ENCODE measurements around the gene PRPF31.

The PRPF31 gene

GRCh38 chr19:54149021-54149812, 33.7 kb downstream of the PRPF31 start:
- no peaks in the 10 kb centered on the region for H3K27me3 Mint-ChIP-seq
- H3K9me3 Mint-ChIP-seq, result no peaks in the 10 kb centered on the region
- H3K27ac Mint-ChIP-seq, result peak overlapping the region; percentile 17
- H3K36me3 Mint-ChIP-seq, result peaks cover 12% of the 10 kb centered on the region
- peaks cover 12% of the 10 kb centered on the region for H3K4me1 Mint-ChIP-seq
- H3K4me3 Mint-ChIP-seq, result no peak overlapping the region

GRCh38 chr19:54151362-54152035, 35.9 kb downstream of the PRPF31 start:
- peaks cover 9% of the 10 kb centered on the region for H3K36me3 Mint-ChIP-seq
- no peaks in the 10 kb centered on the region for H3K27me3 Mint-ChIP-seq
- H3K4me1 Mint-ChIP-seq, result peaks cover 29% of the 10 kb centered on the region
- H3K4me3 Mint-ChIP-seq, result no peak overlapping the region
- no peaks in the 10 kb centered on the region for H3K9me3 Mint-ChIP-seq
- no peak overlapping the region for H3K27ac Mint-ChIP-seq

GRCh38 chr19:54152267-54152666, 36.7 kb downstream of the PRPF31 start:
- Mint-ChIP-seq H3K36me3 (peaks cover 11% of the 10 kb centered on the region), H3K27ac (no peak overlapping the region), H3K4me1 (peaks cover 35% of the 10 kb centered on the region), H3K9me3 (no peaks in the 10 kb centered on the region), H3K4me3 (no peak overlapping the region), H3K27me3 (no peaks in the 10 kb centered on the region)

- Mint-ChIP-seq H3K27me3 (no peaks in the 10 kb centered on the region), H3K4me3 (no peak overlapping the region), H3K9me3 (no peaks in the 10 kb centered on the region), H3K36me3 (peaks cover 11% of the 10 kb centered on the region), H3K27ac (peak overlapping the region; percentile 82), H3K4me1 (peaks cover 37% of the 10 kb centered on the region)
Observed at GRCh38 chr19:54152878-54153524, 37.4 kb downstream of the PRPF31 start.

- H3K4me3 Mint-ChIP-seq, result no peak overlapping the region
- H3K36me3 Mint-ChIP-seq, result peaks cover 9% of the 10 kb centered on the region
- H3K9me3 Mint-ChIP-seq, result no peaks in the 10 kb centered on the region
- H3K4me1 Mint-ChIP-seq, result peaks cover 45% of the 10 kb centered on the region
- H3K27ac Mint-ChIP-seq, result no peak overlapping the region
- H3K27me3 Mint-ChIP-seq, result no peaks in the 10 kb centered on the region
Observed at GRCh38 chr19:54153731-54154326, 38.3 kb downstream of the PRPF31 start.

- H3K9me3 Mint-ChIP-seq, result no peaks in the 10 kb centered on the region
- H3K27me3 Mint-ChIP-seq, result no peaks in the 10 kb centered on the region
- H3K4me3 Mint-ChIP-seq, result peak overlapping the region; percentile 21
- H3K4me1 Mint-ChIP-seq, result peaks cover 52% of the 10 kb centered on the region
- peaks cover 7% of the 10 kb centered on the region for H3K36me3 Mint-ChIP-seq
- peak overlapping the region; percentile 51 for H3K27ac Mint-ChIP-seq
Observed at GRCh38 chr19:54154603-54155345, 39.2 kb downstream of the PRPF31 start.

GRCh38 chr19:54155694-54156093, 40.1 kb downstream of the PRPF31 start:
- no peaks in the 10 kb centered on the region for H3K27me3 Mint-ChIP-seq
- no peak overlapping the region for H3K4me3 Mint-ChIP-seq
- H3K9me3 Mint-ChIP-seq, result no peaks in the 10 kb centered on the region
- no peak overlapping the region for H3K27ac Mint-ChIP-seq
- H3K4me1 Mint-ChIP-seq, result peaks cover 61% of the 10 kb centered on the region
- H3K36me3 Mint-ChIP-seq, result peaks cover 4% of the 10 kb centered on the region

GRCh38 chr19:54156490-54156889, 40.9 kb downstream of the PRPF31 start:
- Mint-ChIP-seq H3K9me3 (no peaks in the 10 kb centered on the region), H3K27ac (no peak overlapping the region), H3K27me3 (no peaks in the 10 kb centered on the region), H3K4me3 (peak overlapping the region; percentile 20), H3K4me1 (peaks cover 66% of the 10 kb centered on the region), H3K36me3 (peaks cover 4% of the 10 kb centered on the region)

- Mint-ChIP-seq H3K9me3 (no peaks in the 10 kb centered on the region), H3K27ac (no peak overlapping the region), H3K36me3 (peaks cover 4% of the 10 kb centered on the region), H3K4me3 (peak overlapping the region; percentile 20), H3K4me1 (peaks cover 66% of the 10 kb centered on the region), H3K27me3 (no peaks in the 10 kb centered on the region)
Observed at GRCh38 chr19:54156953-54157352, 41.4 kb downstream of the PRPF31 start.

GRCh38 chr19:54158812-54159351, 43.3 kb downstream of the PRPF31 start:
- Mint-ChIP-seq H3K4me3 (peak overlapping the region; percentile 94), H3K27me3 (no peaks in the 10 kb centered on the region), H3K27ac (peak overlapping the region; percentile 99), H3K4me1 (peaks cover 71% of the 10 kb centered on the region), H3K36me3 (peaks cover 2% of the 10 kb centered on the region), H3K9me3 (no peaks in the 10 kb centered on the region)

- no peaks in the 10 kb centered on the region for H3K9me3 Mint-ChIP-seq
- H3K27ac Mint-ChIP-seq, result peak within 1 kb of the TSS; percentile 99
- H3K4me3 Mint-ChIP-seq, result peak within 1 kb of the TSS; percentile 94
- peaks cover 2% of the 10 kb centered on the region for H3K36me3 Mint-ChIP-seq
- no peaks in the 10 kb centered on the region for H3K27me3 Mint-ChIP-seq
- peaks cover 70% of the 10 kb centered on the region for H3K4me1 Mint-ChIP-seq
Observed at GRCh38 chr19:54159352-54160181, 44.0 kb downstream of the PRPF31 start, which contains the start of gene LENG1. Gene LENG1 (minus strand): TSS chr19:54159721. CDS start chr19:54159695, 26 bp downstream.

- Mint-ChIP-seq H3K27me3 (no peaks in the 10 kb centered on the region), H3K27ac (peak overlapping the region; percentile 99), H3K9me3 (no peaks in the 10 kb centered on the region), H3K36me3 (peaks cover 2% of the 10 kb centered on the region), H3K4me3 (peak overlapping the region; percentile 94), H3K4me1 (peaks cover 66% of the 10 kb centered on the region)
Observed at GRCh38 chr19:54160182-54160811, 44.7 kb downstream of the PRPF31 start.

GRCh38 chr19:54160854-54161253, 45.3 kb downstream of the PRPF31 start:
- Mint-ChIP-seq H3K4me1 (peaks cover 63% of the 10 kb centered on the region), H3K36me3 (peaks cover 2% of the 10 kb centered on the region), H3K4me3 (peak overlapping the region; percentile 94), H3K9me3 (no peaks in the 10 kb centered on the region), H3K27me3 (no peaks in the 10 kb centered on the region), H3K27ac (peak overlapping the region; percentile 70)
